ENCODE data around the gene PRKG1.

Gene PRKG1

GRCh38 chr10:52256832-52257691 lies 1182.8 kb downstream of the PRKG1 start:
- no peak for DNase-seq

DNA sequence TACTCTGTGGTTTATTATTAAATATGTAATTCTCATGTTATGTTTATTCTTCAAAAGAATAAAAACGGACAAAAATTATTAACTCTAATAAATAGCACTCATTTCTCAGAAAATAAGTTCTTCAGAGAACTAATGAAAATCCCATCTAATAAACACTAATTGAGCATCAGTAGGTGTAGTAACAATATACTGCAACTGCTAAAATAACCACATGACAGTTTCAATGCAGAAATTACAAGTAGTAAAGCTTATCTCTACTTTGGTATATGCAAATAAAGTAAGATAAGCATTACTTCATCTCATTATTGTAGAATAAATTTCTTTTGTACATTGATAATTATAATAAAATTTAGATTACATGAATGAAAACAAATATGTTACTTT lies 1183.4 kb downstream of the PRKG1 start:
- DNase-seq: no peak

DNA sequence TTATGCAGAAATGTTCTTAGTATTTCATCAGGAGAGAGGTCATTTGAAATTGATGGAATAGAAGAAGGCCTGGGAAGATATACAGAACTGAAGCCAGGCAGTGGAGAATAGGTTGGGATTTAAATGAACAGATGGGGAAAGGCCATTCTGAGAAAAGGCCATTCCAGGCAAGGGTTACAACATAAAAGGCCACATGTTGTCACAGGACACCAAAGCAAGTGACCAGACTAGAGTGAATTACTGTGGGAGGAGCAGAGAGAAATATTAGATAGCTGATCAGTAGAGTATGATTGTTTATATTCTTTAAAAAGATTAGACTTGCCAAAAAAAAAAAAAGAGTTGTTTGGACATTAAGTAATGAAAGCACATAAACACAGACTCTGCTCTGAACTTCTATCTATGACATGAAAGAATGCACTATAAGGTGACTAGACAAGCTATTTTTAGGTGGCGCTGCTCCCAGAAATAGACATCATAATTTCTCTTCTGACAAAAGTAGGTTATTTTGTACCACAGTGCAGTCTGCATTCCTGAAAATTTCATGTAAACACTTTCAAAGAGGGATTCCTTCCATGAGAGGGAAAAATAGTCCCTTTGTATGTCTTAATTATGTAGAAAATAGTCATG lies 1184.6 kb downstream of the PRKG1 start:
- no peak for DNase-seq

DNA sequence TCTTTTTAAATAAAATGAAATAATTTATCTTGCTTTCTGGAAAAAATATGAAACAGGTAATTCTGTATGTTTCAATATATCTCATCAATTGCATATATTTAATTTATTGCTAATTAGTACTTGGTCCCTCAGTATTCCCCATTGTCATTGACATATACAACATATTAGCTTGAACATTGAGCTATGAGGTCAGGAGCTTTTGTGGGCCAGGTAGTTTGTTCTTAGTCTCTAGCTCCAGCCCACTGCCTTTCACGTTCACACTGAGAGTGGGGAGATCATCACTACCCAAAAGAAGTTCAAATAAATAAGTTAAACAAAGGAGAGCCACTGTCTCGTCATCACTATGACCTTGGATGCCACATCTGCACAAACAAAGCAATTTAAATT lies 1185.1 kb downstream of the PRKG1 start:
- DNase-seq: no peak

DNA sequence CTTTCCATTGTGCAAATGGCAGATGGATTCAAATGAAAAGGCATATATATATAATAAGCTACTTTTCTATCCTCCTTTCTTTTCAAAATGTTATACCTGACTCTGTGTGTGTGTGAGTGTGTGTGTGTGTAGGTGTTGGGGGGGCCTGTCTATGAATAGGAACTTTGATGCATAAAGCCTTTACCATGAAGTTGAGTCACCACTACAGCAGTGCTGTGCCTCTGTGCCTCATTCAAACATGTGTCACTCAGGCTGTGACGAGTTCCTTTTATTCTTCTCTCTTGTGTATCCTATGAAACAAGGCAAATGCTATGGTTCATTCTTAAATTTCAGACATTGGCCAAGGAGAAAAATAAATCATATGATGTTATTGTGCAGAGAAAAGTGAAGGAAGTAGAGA lies 1187.1 kb downstream of the PRKG1 start:
- no peak for DNase-seq

- DNase-seq: no peak
Observed at GRCh38 chr10:52265131-52265926, 1191.0 kb downstream of the PRKG1 start.

DNA sequence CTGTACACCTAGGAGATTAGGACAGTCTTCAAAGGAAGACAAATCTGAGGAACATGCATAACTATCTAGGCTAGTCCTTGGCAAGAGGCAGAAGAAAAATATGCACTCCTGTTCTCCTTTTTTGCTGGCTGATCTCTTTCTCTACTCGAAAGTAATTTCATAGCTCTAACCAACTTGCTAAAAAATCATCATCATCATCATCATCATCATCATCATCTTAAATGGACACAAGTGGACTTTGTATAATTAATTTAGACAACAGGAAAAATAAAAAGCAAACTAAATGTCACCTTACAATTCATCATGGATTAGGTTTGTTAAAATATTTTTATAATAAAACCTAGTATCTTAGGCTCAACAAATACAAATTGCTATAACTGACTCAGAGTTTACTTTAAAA lies 1192.6 kb downstream of the PRKG1 start:
- no peak for DNase-seq

- DNase-seq: no peak
Observed at GRCh38 chr10:52268790-52269189, 1194.5 kb downstream of the PRKG1 start.

DNA sequence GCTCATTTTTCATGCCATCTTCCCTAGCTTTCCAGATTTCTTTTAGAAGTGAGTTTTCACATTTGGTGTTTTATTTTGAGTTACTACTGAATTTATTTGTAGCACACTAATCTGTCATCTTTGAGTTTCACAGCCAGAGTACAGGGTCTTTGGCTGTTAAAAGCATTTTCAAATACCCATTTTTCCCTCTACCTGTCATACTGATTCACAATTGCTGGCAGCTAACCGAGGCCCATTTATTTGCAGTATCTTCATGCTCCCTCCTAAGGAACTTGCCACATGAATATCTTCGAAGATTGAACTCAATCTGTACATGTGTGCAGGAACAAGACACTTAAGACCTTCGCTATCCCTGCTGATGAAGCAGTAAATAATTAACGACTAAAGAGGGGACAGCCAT lies 1194.9 kb downstream of the PRKG1 start:
- no peak for DNase-seq

DNA sequence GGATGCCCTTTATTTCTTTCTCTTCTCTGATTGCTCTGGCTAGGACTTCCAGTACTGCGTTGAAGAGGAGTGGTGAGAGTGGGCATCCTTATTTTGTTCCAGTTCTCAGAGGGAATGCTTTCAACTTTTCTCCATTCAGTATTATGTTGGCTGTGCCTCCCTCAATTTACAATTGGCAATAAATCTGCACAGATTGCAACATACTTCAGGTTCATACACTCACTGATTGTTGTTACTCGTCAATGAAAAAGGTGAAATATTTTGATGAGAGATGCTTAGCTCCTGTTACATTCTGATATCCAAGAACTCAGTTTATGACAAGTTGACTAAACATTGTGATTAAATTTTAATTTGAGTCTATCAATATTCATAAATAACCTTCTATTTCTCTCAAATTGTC lies 1201.9 kb downstream of the PRKG1 start:
- DNase-seq: no peak

DNA sequence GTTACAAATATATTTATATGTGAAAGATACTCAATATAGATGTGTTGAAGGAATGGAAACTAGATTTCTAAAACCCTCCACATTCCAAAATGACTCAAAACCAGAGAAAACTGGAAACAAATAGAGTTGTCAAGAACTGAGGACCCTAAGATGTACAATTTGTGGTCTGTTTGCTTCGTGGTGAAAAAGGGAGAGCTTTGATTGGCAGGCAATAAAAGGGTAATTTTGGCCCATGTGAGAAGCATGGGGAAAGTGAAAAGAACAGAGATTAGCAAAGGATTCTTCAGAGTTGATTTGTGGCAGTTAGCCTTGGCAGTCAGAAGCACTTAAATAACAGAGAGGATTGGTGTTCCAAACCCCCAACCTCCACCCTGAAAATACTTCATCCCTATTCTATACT lies 1202.7 kb downstream of the PRKG1 start:
- DNase-seq: no peak

DNA sequence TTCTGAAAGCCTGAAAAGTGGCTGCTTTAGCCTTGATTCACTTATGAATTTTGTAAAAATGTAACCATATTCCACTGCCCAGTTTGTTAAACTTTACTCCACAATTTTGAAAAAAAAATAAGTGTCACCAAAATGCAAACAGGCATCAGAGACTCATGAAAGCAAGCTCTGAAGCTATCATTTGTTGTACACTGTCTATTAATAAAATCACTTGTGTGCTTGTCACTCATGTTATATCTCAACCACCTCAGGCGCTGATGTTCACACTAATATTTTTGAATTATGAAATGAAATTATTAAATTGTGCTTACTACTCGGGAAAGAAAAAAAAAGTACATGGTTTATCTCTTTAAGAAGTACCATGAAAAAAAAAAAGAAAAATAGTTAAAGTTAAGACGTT lies 1205.3 kb downstream of the PRKG1 start:
- no peak for DNase-seq

DNA sequence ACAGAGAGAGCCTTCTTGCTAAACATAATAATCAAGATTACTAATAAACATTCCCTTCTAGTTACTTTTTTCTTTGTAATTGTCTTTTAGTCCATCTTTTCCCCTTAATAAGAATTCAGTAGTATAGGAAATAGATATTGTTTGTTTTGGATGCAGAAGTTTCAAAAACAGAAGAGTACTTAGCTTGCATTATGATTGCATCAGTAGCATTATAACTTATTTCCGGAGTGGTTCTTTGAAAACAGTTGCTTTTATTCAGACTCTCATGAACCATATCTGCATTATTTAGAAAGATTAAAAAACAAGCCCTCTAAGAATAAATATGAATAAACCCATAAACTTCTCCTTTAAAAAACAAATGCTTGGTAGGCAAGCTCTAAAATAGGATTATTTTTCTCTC lies 1205.8 kb downstream of the PRKG1 start:
- no peak for DNase-seq

DNA sequence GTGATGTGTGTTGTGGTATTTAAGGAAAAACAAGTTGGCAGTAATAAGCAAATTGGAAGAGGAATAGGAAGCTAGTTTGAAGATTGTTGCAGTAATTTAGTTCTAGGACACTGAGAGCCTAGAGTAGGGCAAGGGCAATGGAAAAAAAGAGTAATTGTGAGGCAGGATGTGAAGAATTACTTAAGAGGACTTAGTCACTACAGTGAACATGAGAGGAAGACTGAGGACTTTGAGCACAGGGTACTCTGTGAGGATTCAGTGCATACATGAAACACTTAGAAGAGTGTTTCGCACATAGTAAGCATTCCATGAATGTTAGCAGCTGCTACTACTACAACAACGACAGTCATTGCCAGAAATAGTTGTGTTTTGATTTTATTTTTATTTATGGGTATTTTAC lies 1208.9 kb downstream of the PRKG1 start:
- DNase-seq: no peak

DNA sequence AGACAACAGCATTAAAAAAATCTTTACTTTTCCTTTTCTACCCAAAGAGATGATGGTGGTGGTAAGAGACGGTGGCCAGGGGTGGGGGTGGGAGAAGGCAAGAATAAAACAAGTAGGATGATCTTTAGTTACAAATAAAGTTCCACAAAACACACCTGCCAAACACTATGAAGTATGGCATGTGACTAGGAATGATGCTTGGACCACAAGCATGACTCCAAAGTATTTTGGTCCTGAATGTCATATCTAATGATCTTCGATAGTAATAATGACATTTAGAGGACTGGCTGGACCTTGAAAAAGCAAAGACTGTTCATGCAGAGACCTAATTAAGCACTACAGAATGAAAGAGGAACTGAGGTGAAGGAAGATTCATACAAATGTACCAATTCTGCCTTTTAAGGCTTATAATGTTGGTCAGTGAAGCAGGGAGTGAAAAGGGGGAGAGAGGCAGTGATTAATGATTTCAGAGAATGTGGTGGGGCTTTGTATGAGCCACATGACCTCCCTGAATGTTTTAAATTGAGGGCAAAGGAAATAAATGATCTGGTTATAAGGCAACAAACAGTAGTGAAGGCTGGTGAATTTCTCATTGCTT lies 1210.2 kb downstream of the PRKG1 start:
- DNase-seq: no peak

GRCh38 chr10:52287866-52288265 lies 1213.6 kb downstream of the PRKG1 start:
- DNase-seq: no peak

GRCh38 chr10:52297747-52298146 lies 1223.5 kb downstream of the PRKG1 start:
- no peak for DNase-seq

GRCh38 chr10:52300599-52301277 lies 1226.5 kb downstream of the PRKG1 start:
- DNase-seq: no peak

DNA sequence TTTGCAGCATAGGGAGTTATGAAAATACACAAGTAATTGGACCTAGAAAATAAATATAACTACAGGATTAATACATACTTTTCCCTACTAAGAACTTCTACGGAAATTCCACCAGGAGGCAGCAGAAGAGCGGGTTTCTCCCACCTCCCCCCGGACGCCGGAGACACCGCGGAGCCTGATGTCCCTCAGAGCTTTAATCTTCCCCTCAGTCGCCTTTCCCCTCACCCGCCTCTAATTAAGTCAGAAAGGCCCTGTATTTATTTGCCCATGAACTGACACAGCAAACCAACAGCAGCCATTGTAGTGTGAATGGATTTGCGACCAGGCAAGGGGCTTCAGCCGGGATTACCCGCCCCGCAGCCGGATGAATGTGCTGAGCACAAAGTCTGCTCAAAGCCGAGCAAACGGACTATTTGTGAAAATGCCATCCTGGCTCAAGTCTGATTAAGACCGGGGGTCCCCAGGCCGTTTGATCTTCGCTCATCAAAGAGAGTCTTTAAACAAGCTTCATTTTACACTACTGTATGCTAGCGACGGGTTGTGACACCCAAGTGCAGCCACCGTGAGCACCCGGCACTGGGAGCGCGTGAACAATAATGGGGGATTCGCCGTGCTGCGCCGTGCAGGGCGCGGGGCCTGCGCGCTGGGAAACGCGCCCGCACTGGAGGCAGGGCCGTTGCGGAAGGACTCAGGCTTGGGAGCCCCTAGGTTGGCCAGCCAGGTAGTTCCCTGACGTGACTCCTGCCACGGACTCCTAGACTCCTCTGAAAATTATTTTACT lies 1234.2 kb downstream of the PRKG1 start:
- DNase-seq: peak; percentile 2

GRCh38 chr10:52312942-52313255 lies 1238.6 kb downstream of the PRKG1 start:
- no peak for DNase-seq

DNA sequence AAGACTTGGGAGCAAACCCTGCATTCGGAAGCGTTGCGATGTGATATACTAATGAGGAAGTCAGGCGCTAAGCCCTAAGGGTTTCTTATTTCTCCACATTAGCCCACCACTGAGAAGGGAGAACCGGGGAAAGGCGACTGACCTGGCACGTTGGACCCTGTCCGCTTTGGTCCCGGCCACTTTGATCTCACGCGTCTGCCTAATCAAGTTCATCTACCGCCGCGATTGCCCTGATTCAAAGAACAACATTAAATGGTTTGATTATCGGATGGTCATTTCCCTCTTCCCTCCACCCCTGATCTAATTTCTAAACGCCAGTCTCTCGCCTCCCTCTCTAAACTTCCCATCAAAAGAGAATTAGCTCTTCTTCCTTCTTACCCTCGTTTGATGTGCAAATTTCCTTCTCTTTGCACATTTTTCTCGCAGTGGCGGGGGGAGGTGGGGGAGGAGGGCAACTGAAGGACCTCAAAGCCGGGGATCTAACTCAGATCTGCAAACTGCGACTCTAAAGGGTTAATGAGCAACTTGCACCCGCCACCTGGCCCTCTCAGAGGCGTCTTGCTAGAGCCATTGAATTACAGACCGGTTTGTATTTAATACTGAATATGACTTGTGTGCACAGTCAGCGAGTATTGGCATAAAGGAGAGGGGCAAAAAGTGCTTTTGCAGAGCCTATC lies 1239.1 kb downstream of the PRKG1 start:
- DNase-seq: no peak

Measured in CD4-positive, alpha-beta T cell treated with Interleukin-12 subunit alpha and Interleukin-12 subunit beta, for 1 hour (primary cell).